KMS-11 (cell line): ENCODE results near the gene RSAD2.

Source experiments
- H2AFZ ChIP-seq: fragments of 200-600 bp; sonication (generic); 2 replicates; pipeline ENCODE4 v1.6.1; 2016; ENCODE audit warnings: antibody characterized with exemption, mixed run types, low read depth
- H3K27ac ChIP-seq: fragments of 200-600 bp; sonication (generic); 2 replicates; pipeline ENCODE4 v1.6.1; 2016; ENCODE audit warnings: mild to moderate bottlenecking, mixed run types
- H3K27me3 ChIP-seq: fragments of 200-600 bp; sonication (generic); 2 replicates; pipeline ENCODE4 v1.6.1; 2017; ENCODE audit warnings: mild to moderate bottlenecking, low read depth, mixed run types, moderate library complexity; ENCODE audit not compliant: insufficient read depth
- H3K36me3 ChIP-seq: fragments of 200-600 bp; sonication (generic); 2 replicates; pipeline ENCODE4 v1.6.1; 2017; ENCODE audit warnings: mild to moderate bottlenecking, mixed run types; ENCODE audit not compliant: insufficient read depth
- H3K4me1 ChIP-seq: fragments of 200-600 bp; sonication (generic); 2 replicates; pipeline ENCODE4 v1.6.1; 2016; ENCODE audit warnings: mild to moderate bottlenecking, low read depth, mixed run types; ENCODE audit not compliant: poor library complexity, severe bottlenecking
- H3K4me2 ChIP-seq: fragments of 200-600 bp; sonication (generic); 2 replicates; pipeline ENCODE4 v1.7.0; 2016; ENCODE audit warnings: mild to moderate bottlenecking, mixed run types
- H3K4me3 ChIP-seq: fragments of 200-600 bp; sonication (generic); IDR thresholded peaks from 2 replicates; pipeline ENCODE4 v1.6.1; 2017; ENCODE audit warnings: low read depth, low read length, mixed read lengths; ENCODE audit not compliant: insufficient read depth
- H3K79me2 ChIP-seq: fragments of 200-600 bp; sonication (generic); 2 replicates; pipeline ENCODE4 v1.6.1; 2016; ENCODE audit warnings: low read depth, mixed run types; ENCODE audit not compliant: insufficient read depth
- H3K9ac ChIP-seq: fragments of 200-600 bp; sonication (generic); 2 replicates; pipeline ENCODE4 v1.6.1; 2016; ENCODE audit warnings: mild to moderate bottlenecking, mixed run types
- H4K20me1 ChIP-seq: fragments of 200-600 bp; sonication (generic); 2 replicates; pipeline ENCODE4 v1.6.1; 2016; ENCODE audit warnings: mild to moderate bottlenecking, mixed run types; ENCODE audit not compliant: insufficient read depth
- TF ChIP-seq, protein P1 (sequence below): fragments of 200-600 bp; sonication (generic); conservative IDR thresholded peaks from 2 replicates; pipeline ENCODE4 v1.6.1; 2017; ENCODE audit warnings: low read depth, mild to moderate bottlenecking, antibody characterized with exemption, low read length, moderate library complexity, mixed read lengths

Gene RSAD2

GRCh38 chr2:6906165-6906741 lies 28.7 kb downstream of the RSAD2 start:
- peaks cover 28% of the 10 kb centered on the region for H3K4me1 ChIP-seq
- no peak overlapping the region for H3K4me2 ChIP-seq
- no peaks in the 10 kb centered on the region for H3K79me2 ChIP-seq
- no peak overlapping the region for H2AFZ ChIP-seq
- H4K20me1 ChIP-seq, result no peaks in the 10 kb centered on the region
- no peaks in the 10 kb centered on the region for H3K27me3 ChIP-seq
- H3K4me3 ChIP-seq, result no peak overlapping the region
- no peaks in the 10 kb centered on the region for H3K36me3 ChIP-seq
- no peak overlapping the region for H3K9ac ChIP-seq
- TF ChIP-seq, protein P1, sequence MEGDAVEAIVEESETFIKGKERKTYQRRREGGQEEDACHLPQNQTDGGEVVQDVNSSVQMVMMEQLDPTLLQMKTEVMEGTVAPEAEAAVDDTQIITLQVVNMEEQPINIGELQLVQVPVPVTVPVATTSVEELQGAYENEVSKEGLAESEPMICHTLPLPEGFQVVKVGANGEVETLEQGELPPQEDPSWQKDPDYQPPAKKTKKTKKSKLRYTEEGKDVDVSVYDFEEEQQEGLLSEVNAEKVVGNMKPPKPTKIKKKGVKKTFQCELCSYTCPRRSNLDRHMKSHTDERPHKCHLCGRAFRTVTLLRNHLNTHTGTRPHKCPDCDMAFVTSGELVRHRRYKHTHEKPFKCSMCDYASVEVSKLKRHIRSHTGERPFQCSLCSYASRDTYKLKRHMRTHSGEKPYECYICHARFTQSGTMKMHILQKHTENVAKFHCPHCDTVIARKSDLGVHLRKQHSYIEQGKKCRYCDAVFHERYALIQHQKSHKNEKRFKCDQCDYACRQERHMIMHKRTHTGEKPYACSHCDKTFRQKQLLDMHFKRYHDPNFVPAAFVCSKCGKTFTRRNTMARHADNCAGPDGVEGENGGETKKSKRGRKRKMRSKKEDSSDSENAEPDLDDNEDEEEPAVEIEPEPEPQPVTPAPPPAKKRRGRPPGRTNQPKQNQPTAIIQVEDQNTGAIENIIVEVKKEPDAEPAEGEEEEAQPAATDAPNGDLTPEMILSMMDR, result no peak
- H3K27ac ChIP-seq, result no peak overlapping the region

DNA sequence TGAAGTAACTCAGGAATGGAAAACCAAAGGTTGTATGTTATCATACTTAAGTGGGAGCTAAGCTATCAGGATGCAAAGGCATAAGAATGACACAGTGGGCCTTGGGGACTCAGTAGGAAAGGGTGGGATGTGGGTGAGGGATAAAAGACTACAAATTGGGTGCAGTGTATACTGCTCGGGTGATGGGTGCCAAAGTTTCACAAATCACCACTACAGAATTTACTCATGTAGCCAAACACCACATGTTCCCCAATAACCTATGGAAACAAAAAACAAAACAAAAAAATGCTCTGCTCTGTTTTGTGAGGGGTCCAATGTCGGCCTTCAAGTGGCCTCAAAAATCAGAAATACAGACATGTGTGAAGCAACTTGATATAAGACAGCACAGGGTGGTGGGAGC lies 30.7 kb downstream of the RSAD2 start:
- H3K4me1 ChIP-seq, result peaks cover 28% of the 10 kb centered on the region
- no peak overlapping the region for H3K4me3 ChIP-seq
- no peaks in the 10 kb centered on the region for H3K27me3 ChIP-seq
- H3K36me3 ChIP-seq, result no peaks in the 10 kb centered on the region
- H3K4me2 ChIP-seq, result no peak overlapping the region
- no peaks in the 10 kb centered on the region for H4K20me1 ChIP-seq
- TF ChIP-seq, protein P1, result no peak
- no peaks in the 10 kb centered on the region for H3K79me2 ChIP-seq
- H2AFZ ChIP-seq, result no peak overlapping the region
- no peak overlapping the region for H3K9ac ChIP-seq
- no peak overlapping the region for H3K27ac ChIP-seq

GRCh38 chr2:6909431-6910385 lies 32.1 kb downstream of the RSAD2 start:
- TF ChIP-seq, protein P1, result no peak
- Histone ChIP-seq H2AFZ (no peak overlapping the region), H3K36me3 (no peaks in the 10 kb centered on the region), H3K27ac (no peak overlapping the region), H3K79me2 (no peaks in the 10 kb centered on the region), H3K4me3 (no peak overlapping the region), H3K27me3 (no peaks in the 10 kb centered on the region), H3K4me1 (peaks cover 28% of the 10 kb centered on the region), H4K20me1 (no peaks in the 10 kb centered on the region), H3K4me2 (peak overlapping the region; percentile 64; the same call in 1 of the 2 replicates), H3K9ac (no peak overlapping the region)

DNA sequence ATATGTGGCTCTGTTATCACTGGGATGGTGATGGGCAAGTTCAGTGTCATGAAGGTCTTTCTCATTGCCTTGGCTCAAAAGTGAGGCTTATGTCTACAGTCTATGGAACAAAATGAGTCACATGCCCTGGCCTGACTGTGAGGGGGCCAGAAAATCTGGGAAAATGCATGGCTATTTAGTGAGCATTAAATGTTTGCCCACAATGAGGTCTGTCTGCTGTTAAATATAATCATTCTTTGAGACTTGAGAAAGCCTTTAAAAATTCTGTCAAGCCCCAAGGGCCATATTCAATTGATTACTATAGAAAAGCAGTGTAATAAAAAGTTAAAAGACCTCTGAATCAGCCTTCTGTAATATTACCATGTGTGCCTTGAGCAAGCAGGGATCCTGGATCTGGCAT lies 34.1 kb downstream of the RSAD2 start:
- TF ChIP-seq, protein P1, result no peak
- Histone ChIP-seq H3K4me2 (no peak overlapping the region), H4K20me1 (no peaks in the 10 kb centered on the region), H3K4me1 (peaks cover 28% of the 10 kb centered on the region), H3K9ac (no peak overlapping the region), H3K27me3 (no peaks in the 10 kb centered on the region), H3K4me3 (no peak overlapping the region), H3K79me2 (no peaks in the 10 kb centered on the region), H3K36me3 (no peaks in the 10 kb centered on the region), H2AFZ (no peak overlapping the region), H3K27ac (no peak overlapping the region)
